Ovary (tissue), 9 donors: ENCODE measurements around the gene SLC2A5. TPM values are rescaled to one million over a fixed set of nuclear protein-coding genes. Genes with fewer than 3 reads are reported as not detected.

Experiments used
- DNase-seq, 5 donors: peaks; one replicate each; pipeline ENCODE4 v3.0.0-alpha.2; 2019 to 2020
- H3K27ac ChIP-seq, 2 donors: fragments of 200-600 bp; one replicate each; pipeline versions ENCODE4 v1.5.1 to v1.8.0; 2019 to 2022
- H3K27me3 ChIP-seq: fragments of 200-600 bp; one replicate; pipeline ENCODE4 v1.8.0; 2022
- H3K36me3 ChIP-seq: fragments of 200-600 bp; sonication (generic); one replicate; pipeline ENCODE4 v1.5.1; 2019
- H3K4me1 ChIP-seq: one replicate; pipeline ENCODE4 v1.8.1; 2013; ENCODE audit warnings: mild to moderate bottlenecking, moderate library complexity; ENCODE audit not compliant: insufficient read depth
- H3K4me3 ChIP-seq: fragments of 200-600 bp; sonication (generic); one replicate; pipeline ENCODE4 v1.5.1; 2017
- H3K9me3 ChIP-seq, 2 donors: fragments of 200-600 bp in 1 of 2; sonication (generic) in 1 of 2; one replicate each; pipeline versions ENCODE4 v1.5.1 to v1.8.1; 2013 to 2019; ENCODE audit warnings: mild to moderate bottlenecking in 1 of 2, moderate library complexity in 1 of 2
- EP300 ChIP-seq: sonication (generic); formaldehyde crosslinking; IDR thresholded peaks from one replicate; pipeline ENCODE4 v1.6.1; 2017; ENCODE audit warnings: antibody characterized with exemption
- POLR2A ChIP-seq: fragments of 450-650 bp; IDR thresholded peaks from one replicate; pipeline ENCODE4 v1.6.1; 2017; ENCODE audit warnings: antibody characterized with exemption, mild to moderate bottlenecking, moderate library complexity
- WGBS, 3 donors: extraction: QIAGEN DNeasy Blood & Tissue Kit in 1 of 3; methylation state at CpG; one replicate each; pipeline versions ENCODE4 v1.1.5 to v1.1.7; 2013 to 2017; 5-methylcytosine and 5-hydroxymethylcytosine counted together
- intact Hi-C, 4 donors: fragments of 100-400 bp; cut with DNase I; formaldehyde crosslinking; loops; one replicate each; pipeline versions ENCODE4 v1.11.0 to v1.15.1; 2022 to 2023
- polyA plus RNA-seq, 2 donors: library from polyadenylated mRNA; stranded (reverse); fragments of 200-250 nt in 1 of 2; fragments of 350-450 nt in 1 of 2; fragmentation: Illumina TruSeq in 1 of 2; extraction: RNeasy Lipid Tissue Mini Kit (QIAGEN cat#74804) in 1 of 2; gene quantifications; one replicate each; pipeline ENCODE4 v1.2.3, GENCODE V29; 2013 to 2014
- total RNA-seq, 7 donors: library from RNA; depleted of rRNA in 2 of 7; stranded (reverse); fragments of >200 nt in 2 of 7; fragmentation: NEBNext Ultra II Directional in 3 of 7; extraction: Animal tissue kit (Norgen Biotek cat#: 25700) in 3 of 7; gene quantifications; one replicate each; pipeline versions ENCODE4 v1.1.0 to v1.2.4, GENCODE V29; 2016 to 2023
- TF ChIP-seq, protein P1 (sequence below), 3 donors: fragments of 450-650 bp in 2 of 3; fragments of 200-600 bp in 1 of 3; IDR thresholded peaks; one replicate each; pipeline versions ENCODE4 v1.5.1 to v1.8.0; 2016 to 2022; ENCODE audit warnings: antibody characterized with exemption in 3 of 3, mild to moderate bottlenecking in 1 of 3
- donor health status: DM: no; HTN: no; CAD: no; lungs with moderate emphysema.
- donor health status: DM: no; HTN: no; CAD: no.
- donor health status: Bipolar disorder and iron deficiency.
- donor health status: DM: yes; HTN: yes; CAD: no.
- donor health status: DM: no; HTN: no; CAD: no.
- donor health status: DM: yes; HTN: yes; CAD: no.

SLC2A5 gene
- total and polyA plus RNA-seq, 9 donors: 0.64 to 19.4 (median 5.6) TPM

DNA sequence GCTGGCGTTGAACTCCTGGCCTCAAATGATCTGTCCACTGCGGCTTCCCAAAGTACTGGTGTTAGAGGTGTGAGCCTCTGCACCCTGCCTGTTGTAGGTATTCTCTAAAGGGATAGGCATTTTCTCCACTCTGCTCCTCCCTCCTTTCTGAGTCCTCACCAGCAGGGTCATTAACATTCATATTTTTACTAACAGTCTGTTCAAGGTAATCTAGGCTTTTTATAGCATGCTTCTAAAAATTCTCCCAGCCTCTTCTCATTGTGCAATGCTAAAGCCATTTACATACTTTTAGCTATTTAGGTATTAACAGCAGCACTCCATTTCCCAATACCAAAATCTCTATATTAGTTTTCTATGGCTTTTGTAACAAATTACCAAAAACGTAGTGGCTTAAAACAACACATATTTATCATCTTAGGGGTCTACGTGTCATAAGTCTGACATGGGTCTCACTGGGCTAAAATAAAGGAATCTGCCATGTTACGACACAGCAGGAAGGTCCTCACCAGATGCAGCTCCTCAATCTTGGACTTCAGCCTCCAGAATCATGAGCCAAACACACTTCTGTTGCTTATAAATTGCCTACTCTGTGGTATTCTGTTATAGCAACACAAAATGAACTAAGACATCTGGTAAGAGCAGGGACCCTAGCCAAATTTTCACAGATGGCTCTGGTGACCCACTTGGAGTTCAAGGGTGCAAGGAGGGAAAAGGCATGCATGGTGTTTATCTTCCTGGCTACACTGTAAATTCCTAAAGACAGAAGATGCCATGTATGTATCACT lies 40.3 kb downstream of the SLC2A5 start:
- H3K9me3 ChIP-seq: no peaks in the 10 kb centered on the region
- DNase-seq: no peak
- TF ChIP-seq, protein P1, sequence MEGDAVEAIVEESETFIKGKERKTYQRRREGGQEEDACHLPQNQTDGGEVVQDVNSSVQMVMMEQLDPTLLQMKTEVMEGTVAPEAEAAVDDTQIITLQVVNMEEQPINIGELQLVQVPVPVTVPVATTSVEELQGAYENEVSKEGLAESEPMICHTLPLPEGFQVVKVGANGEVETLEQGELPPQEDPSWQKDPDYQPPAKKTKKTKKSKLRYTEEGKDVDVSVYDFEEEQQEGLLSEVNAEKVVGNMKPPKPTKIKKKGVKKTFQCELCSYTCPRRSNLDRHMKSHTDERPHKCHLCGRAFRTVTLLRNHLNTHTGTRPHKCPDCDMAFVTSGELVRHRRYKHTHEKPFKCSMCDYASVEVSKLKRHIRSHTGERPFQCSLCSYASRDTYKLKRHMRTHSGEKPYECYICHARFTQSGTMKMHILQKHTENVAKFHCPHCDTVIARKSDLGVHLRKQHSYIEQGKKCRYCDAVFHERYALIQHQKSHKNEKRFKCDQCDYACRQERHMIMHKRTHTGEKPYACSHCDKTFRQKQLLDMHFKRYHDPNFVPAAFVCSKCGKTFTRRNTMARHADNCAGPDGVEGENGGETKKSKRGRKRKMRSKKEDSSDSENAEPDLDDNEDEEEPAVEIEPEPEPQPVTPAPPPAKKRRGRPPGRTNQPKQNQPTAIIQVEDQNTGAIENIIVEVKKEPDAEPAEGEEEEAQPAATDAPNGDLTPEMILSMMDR (IDR thresholded peaks at IDR 0.05): no peak
- TF ChIP-seq EP300 (no peak), POLR2A (no peak)
- H3K4me1 ChIP-seq: no peaks in the 10 kb centered on the region
- 44 to 59% (median 46%) methylated on average over 5 of the region's 5 CpGs for WGBS, 3 donors
- no peaks in the 10 kb centered on the region for H3K27me3 ChIP-seq
- intact Hi-C loops: no loop called here
- no peak overlapping the region for H3K4me3 ChIP-seq
- no peak overlapping the region for H3K27ac ChIP-seq
- H3K36me3 ChIP-seq: no peaks in the 10 kb centered on the region

GRCh38 chr1:9027307-9027706 lies 42.1 kb downstream of the SLC2A5 start:
- Histone ChIP-seq H3K27ac (no peak overlapping the region), H3K9me3 (no peaks in the 10 kb centered on the region), H3K4me1 (no peaks in the 10 kb centered on the region), H3K27me3 (no peaks in the 10 kb centered on the region), H3K4me3 (no peak overlapping the region), H3K36me3 (no peaks in the 10 kb centered on the region)
- no peak for TF ChIP-seq EP300
- TF ChIP-seq POLR2A: no peak
- TF ChIP-seq, protein P1 (IDR thresholded peaks at IDR 0.05): no peak
- intact Hi-C loops: no loop called here
- 88 to 96% (median 88%) methylated on average over 4 of the region's 4 CpGs for WGBS, 3 donors
- DNase-seq: no peak

DNA sequence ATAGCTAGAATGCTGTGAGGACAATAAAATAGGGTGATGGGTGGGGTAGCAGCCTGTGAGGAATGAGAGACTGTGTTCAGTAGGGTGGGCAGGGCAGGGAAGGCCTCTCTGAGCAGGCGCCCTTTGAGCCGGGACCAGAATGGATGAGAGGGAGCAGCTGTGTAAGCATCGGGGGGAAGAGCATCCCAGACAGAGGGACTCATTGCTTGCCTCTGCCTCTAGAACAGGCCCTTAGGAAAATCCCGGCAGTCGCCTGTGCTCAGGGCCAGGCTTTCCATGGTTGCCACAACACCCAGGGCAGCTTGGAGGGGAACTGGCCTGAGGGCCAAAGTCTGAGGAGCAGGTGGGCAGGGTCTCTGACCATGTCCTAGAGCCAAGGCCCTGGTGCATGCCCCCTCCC lies 44.0 kb downstream of the SLC2A5 start:
- no peaks in the 10 kb centered on the region for H3K9me3 ChIP-seq
- H3K27me3 ChIP-seq: no peaks in the 10 kb centered on the region
- TF ChIP-seq POLR2A (no peak), EP300 (no peak)
- TF ChIP-seq, protein P1 (IDR thresholded peaks at IDR 0.05): no peak
- no peaks in the 10 kb centered on the region for H3K36me3 ChIP-seq
- no peaks in the 10 kb centered on the region for H3K4me1 ChIP-seq
- intact Hi-C loops: no loop called here
- no peak for DNase-seq
- no peak overlapping the region for H3K4me3 ChIP-seq
- H3K27ac ChIP-seq: no peak overlapping the region
- 64 to 82% (median 76%) methylated on average over 5 of the region's 5 CpGs for WGBS, 3 donors

DNA sequence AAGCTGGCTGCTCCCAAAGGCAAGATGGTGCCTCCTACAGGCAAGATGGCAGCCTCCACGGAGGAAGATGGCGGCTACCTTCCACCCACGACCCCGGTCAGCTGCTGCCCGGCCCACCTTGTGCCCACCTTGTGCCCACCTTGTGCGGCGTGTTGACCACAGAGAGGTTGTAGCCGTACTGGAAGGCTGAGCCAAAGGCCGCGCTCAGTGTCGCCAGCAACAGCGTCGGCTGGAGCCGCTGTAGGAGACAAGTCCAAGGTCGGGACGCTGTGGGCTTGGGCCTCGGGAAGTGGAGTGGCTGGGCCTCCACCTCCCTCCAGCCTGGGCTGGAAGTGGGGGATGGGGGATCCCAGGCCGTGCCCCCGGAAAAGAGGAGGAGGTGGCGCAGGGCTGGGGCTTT lies 44.6 kb downstream of the SLC2A5 start:
- no peak overlapping the region for H3K4me3 ChIP-seq
- H3K27ac ChIP-seq: no peak overlapping the region
- H3K9me3 ChIP-seq: no peaks in the 10 kb centered on the region

More for the DNA sequence above, 44.6 kb downstream of the SLC2A5 start:
- no peaks in the 10 kb centered on the region for H3K27me3 ChIP-seq
- no peaks in the 10 kb centered on the region for H3K36me3 ChIP-seq
- 90 to 93% (median 91%) methylated on average over 20 of the region's 20 CpGs for WGBS, 3 donors
- intact Hi-C loops: no loop called here
- TF ChIP-seq POLR2A (no peak), EP300 (no peak)
- TF ChIP-seq, protein P1 (IDR thresholded peaks at IDR 0.05): no peak
- DNase-seq: no peak
- H3K4me1 ChIP-seq: peaks cover 2% of the 10 kb centered on the region
